SK-N-SH (cell line): Measurements from ENCODE around the gene ZCWPW2. TPM values are rescaled to one million over a fixed set of nuclear protein-coding genes. Genes with fewer than 3 reads are reported as not detected.

ENCODE experiments used
- CTCF ChIA-PET: fragments of 300-600, 350-600 bp; formaldehyde crosslinking; extraction: SDS; loops from one replicate; lab custom pipeline; 2021; lab: Yijun Ruan, JAX
- POLR2A ChIA-PET: fragments of 350-600 bp; sonication (Branson Sonifier 250); formaldehyde crosslinking; extraction: SDS; loops from one replicate; lab custom pipeline; 2020; ENCODE audit warnings: antibody characterized with exemption, inconsistent platforms; lab: Yijun Ruan, JAX
- DNase-seq: peaks from one replicate; pipeline ENCODE4 v3.0.0; 2012
- H2AFZ ChIP-seq: fragments of 200-600 bp; sonication (generic); 2 replicates; pipeline ENCODE4 v1.8.1; 2016; ENCODE audit warnings: antibody characterized with exemption, mild to moderate bottlenecking, low read depth
- H3F3A ChIP-seq: fragments of 200-600 bp; sonication (generic); replicated peaks from 2 replicates; pipeline ENCODE3; 2016; ENCODE audit warnings: antibody characterized with exemption, mild to moderate bottlenecking; ENCODE audit not compliant: insufficient read depth
- H3K27ac ChIP-seq, 2 experiments: fragments of 200-500 bp in 1 of 2; fragments of 200-600 bp in 1 of 2; sonication (Bioruptor generic) in 1 of 2; sonication (generic), shearing (Covaris generic) in 1 of 2; 2 replicates each; pipeline versions ENCODE4 v1.5.1 to v1.6.1; 2014 to 2016; ENCODE audit warnings: low read depth in 2 of 2, inconsistent platforms in 1 of 2, low read length in 1 of 2, mild to moderate bottlenecking in 1 of 2, mixed read lengths in 1 of 2
- H3K27me3 ChIP-seq: fragments of 200-600 bp; sonication (generic), shearing (Covaris generic); 2 replicates; pipeline ENCODE4 v1.6.1; 2016; ENCODE audit warnings: mixed run types; ENCODE audit not compliant: insufficient read depth
- H3K36me3 ChIP-seq, 2 experiments: fragments of 200-500 bp in 1 of 2; fragments of 200-600 bp in 1 of 2; sonication (Bioruptor generic) in 1 of 2; sonication (generic) in 1 of 2; replicated peaks in 1 of 2; 2 replicates each; pipeline versions ENCODE3 to v1.5.1; 2014 to 2016; ENCODE audit warnings: low read length in 1 of 2, mild to moderate bottlenecking in 1 of 2; ENCODE audit not compliant: insufficient read depth in 2 of 2, control insufficient read depth in 1 of 2
- H3K4me1 ChIP-seq, 2 experiments: fragments of 200-500 bp in 1 of 2; fragments of 200-600 bp in 1 of 2; sonication (Bioruptor generic) in 1 of 2; sonication (generic), shearing (Covaris generic) in 1 of 2; 2 replicates each; pipeline versions ENCODE4 v1.5.1 to v1.6.1; 2014 to 2016; ENCODE audit warnings: low read depth in 1 of 2, low read length in 1 of 2, mixed run types in 1 of 2; ENCODE audit not compliant: insufficient read depth in 2 of 2, control insufficient read depth in 1 of 2
- H3K4me2 ChIP-seq: fragments of 200-600 bp; sonication (generic), shearing (Covaris generic); 2 replicates; pipeline ENCODE4 v1.6.1; 2017; ENCODE audit warnings: mixed run types
- H3K4me3 ChIP-seq, 2 experiments: fragments of 200-500 bp in 1 of 2; fragments of 200-600 bp in 1 of 2; sonication (Bioruptor generic) in 1 of 2; sonication (generic), shearing (Covaris generic) in 1 of 2; 2 replicates each; pipeline versions ENCODE4 v1.5.1 to v1.8.1; 2014 to 2016; ENCODE audit warnings: low read depth in 2 of 2, inconsistent platforms in 1 of 2, low read length in 1 of 2, mild to moderate bottlenecking in 1 of 2, mixed read lengths in 1 of 2, moderate library complexity in 1 of 2
- H3K79me2 ChIP-seq: fragments of 200-600 bp; sonication (generic); 2 replicates; pipeline ENCODE4 v1.8.1; 2017; ENCODE audit warnings: mild to moderate bottlenecking; ENCODE audit not compliant: insufficient read depth
- H3K9ac ChIP-seq: fragments of 200-600 bp; sonication (generic); 2 replicates; pipeline ENCODE4 v1.6.1; 2017; ENCODE audit warnings: mixed run types
- H3K9me2 ChIP-seq: fragments of 200-600 bp; sonication (generic); 2 replicates; pipeline ENCODE4 v1.6.1; 2017; ENCODE audit warnings: mixed run types
- H3K9me3 ChIP-seq: fragments of 200-600 bp; sonication (generic); 2 replicates; pipeline ENCODE4 v1.6.1; 2017; ENCODE audit warnings: mixed run types, mild to moderate bottlenecking, moderate library complexity
- H4K20me1 ChIP-seq: fragments of 200-600 bp; sonication (generic); 2 replicates; pipeline ENCODE4 v1.6.1; 2017; ENCODE audit warnings: mild to moderate bottlenecking, mixed run types; ENCODE audit not compliant: insufficient read depth
- CTCF ChIP-seq: fragments of 200-600 bp; sonication (generic); IDR thresholded peaks from 2 replicates; pipeline ENCODE4 v1.6.1; 2017; ENCODE audit warnings: antibody characterized with exemption, mild to moderate bottlenecking, moderate library complexity
- ELF1 ChIP-seq: IDR thresholded peaks from 2 replicates; pipeline ENCODE4 v1.4.0; 2012
- FOSL2 ChIP-seq: IDR thresholded peaks from 2 replicates; pipeline ENCODE4 v1.4.0; 2012; ENCODE audit warnings: low read depth, mild to moderate bottlenecking, moderate library complexity, borderline replicate concordance
- FOXJ3 ChIP-seq: sonication (generic); formaldehyde crosslinking; IDR thresholded peaks from 2 replicates; pipeline ENCODE4 v1.5.1; 2020; ENCODE audit warnings: mild to moderate bottlenecking, missing genetic modification reagents
- FOXM1 ChIP-seq: IDR thresholded peaks from 2 replicates; pipeline ENCODE4 v1.4.0; 2012; ENCODE audit warnings: low read depth, mild to moderate bottlenecking
- GABPA ChIP-seq: IDR thresholded peaks from 2 replicates; pipeline ENCODE4 v1.4.0; 2012; ENCODE audit warnings: low read depth, mild to moderate bottlenecking
- GATA2 ChIP-seq: sonication (generic); formaldehyde crosslinking; IDR thresholded peaks from 2 replicates; pipeline ENCODE4 v1.5.0; 2020; ENCODE audit warnings: mild to moderate bottlenecking, missing genetic modification reagents
- MEF2A ChIP-seq: IDR thresholded peaks from 2 replicates; pipeline ENCODE4 v1.4.0; 2012; ENCODE audit warnings: low read depth, borderline replicate concordance
- MXI1 ChIP-seq: IDR thresholded peaks from 2 replicates; pipeline ENCODE4 v1.6.1; 2012; ENCODE audit warnings: mild to moderate bottlenecking, low read depth, low read length, improper control_type of control experiment
- NFIC ChIP-seq: IDR thresholded peaks from 2 replicates; pipeline ENCODE4 v1.4.0; 2012; ENCODE audit warnings: borderline replicate concordance
- POLR2AphosphoS5 ChIP-seq: IDR thresholded peaks from 2 replicates; pipeline ENCODE4 v1.6.1; 2012; ENCODE audit warnings: low read depth, low read length
- RFX5 ChIP-seq: IDR thresholded peaks from 2 replicates; pipeline ENCODE4 v1.6.1; 2012; ENCODE audit warnings: mild to moderate bottlenecking, improper control_type of control experiment, low read length
- RXRA ChIP-seq: IDR thresholded peaks from 2 replicates; pipeline ENCODE4 v1.4.0; 2012; ENCODE audit warnings: low read depth, mild to moderate bottlenecking, borderline replicate concordance
- SIN3A ChIP-seq: IDR thresholded peaks from 2 replicates; pipeline ENCODE4 v1.6.1; 2012; ENCODE audit warnings: low read depth, mild to moderate bottlenecking, low read length, moderate library complexity, borderline replicate concordance
- SMC3 ChIP-seq: IDR thresholded peaks from 2 replicates; pipeline ENCODE4 v1.6.1; 2012; ENCODE audit warnings: low read depth, low read length, improper control_type of control experiment
- TAF1 ChIP-seq: IDR thresholded peaks from 2 replicates; pipeline ENCODE4 v1.6.1; 2012; ENCODE audit warnings: low read depth, mild to moderate bottlenecking, low read length, moderate library complexity, borderline replicate concordance
- TEAD4 ChIP-seq: IDR thresholded peaks from 2 replicates; pipeline ENCODE4 v1.4.0; 2012; ENCODE audit warnings: mild to moderate bottlenecking, borderline replicate concordance; ENCODE audit not compliant: insufficient read depth
- USF1 ChIP-seq: IDR thresholded peaks from 2 replicates; pipeline ENCODE4 v1.4.0; 2012; ENCODE audit warnings: low read depth, borderline replicate concordance
- USF2 ChIP-seq: fragments of 150-350 bp; IDR thresholded peaks from 2 replicates; pipeline ENCODE4 v1.6.1; 2017; ENCODE audit warnings: antibody characterized with exemption, low read length, low read depth, borderline replicate concordance
- WGBS: methylation state at CpG from one replicate; pipeline ENCODE4 v1.1.6; 2017; ENCODE audit warnings: low lambda C conversion rate; 5-methylcytosine and 5-hydroxymethylcytosine counted together
- polyA plus RNA-seq, 3 experiments: library from polyadenylated mRNA; depleted of rRNA; stranded (reverse); fragments of >200 nt; gene quantifications; 2 replicates each; pipeline ENCODE4 v1.2.3, GENCODE V29; 2012
- TF ChIP-seq, protein P1 (sequence below): IDR thresholded peaks from 2 replicates; pipeline ENCODE4 v1.6.1; 2012; ENCODE audit warnings: mild to moderate bottlenecking, low read depth, low read length, moderate library complexity

Gene ZCWPW2
- polyA plus RNA-seq, 1 of the 3 experiments (the other 2 are of a cell fraction) = 0.13 TPM

- ChIA-PET CTCF (interaction anchor here (0.6 to 1.8 kb wide), 26 partner anchors 11 to 1723 kb away, joined by 3 to 11 read pairs (median 4); no protein-coding TSS in a partner anchor), POLR2A (no interaction called here)
- no peak overlapping the region for H2AFZ ChIP-seq
- 59% methylated on average over 5 of the region's 5 CpGs for WGBS
- H3K4me2 ChIP-seq = no peak overlapping the region
- H3K9me2 ChIP-seq = no peaks in the 10 kb centered on the region
- no peaks in the 10 kb centered on the region for H3K36me3 ChIP-seq
- no peak overlapping the region for H3K9ac ChIP-seq
- H4K20me1 ChIP-seq = no peaks in the 10 kb centered on the region
- H3K4me1 ChIP-seq = no peaks in the 10 kb centered on the region
- H3F3A ChIP-seq = no peaks in the 10 kb centered on the region
- H3K9me3 ChIP-seq = no peaks in the 10 kb centered on the region
- no peak overlapping the region for H3K4me3 ChIP-seq
- DNase-seq = no peak
- H3K79me2 ChIP-seq = no peaks in the 10 kb centered on the region
- TF ChIP-seq FOXM1 (no peak), TEAD4 (no peak), CTCF (no peak), MEF2A (no peak), POLR2AphosphoS5 (no peak), SIN3A (no peak), USF1 (no peak), USF2 (no peak)
- H3K27ac ChIP-seq = no peak overlapping the region
- H3K27me3 ChIP-seq = no peaks in the 10 kb centered on the region
These were observed 128.2 kb downstream of the ZCWPW2 start for GRCh38 chr3:28476764-28477163.

DNA sequence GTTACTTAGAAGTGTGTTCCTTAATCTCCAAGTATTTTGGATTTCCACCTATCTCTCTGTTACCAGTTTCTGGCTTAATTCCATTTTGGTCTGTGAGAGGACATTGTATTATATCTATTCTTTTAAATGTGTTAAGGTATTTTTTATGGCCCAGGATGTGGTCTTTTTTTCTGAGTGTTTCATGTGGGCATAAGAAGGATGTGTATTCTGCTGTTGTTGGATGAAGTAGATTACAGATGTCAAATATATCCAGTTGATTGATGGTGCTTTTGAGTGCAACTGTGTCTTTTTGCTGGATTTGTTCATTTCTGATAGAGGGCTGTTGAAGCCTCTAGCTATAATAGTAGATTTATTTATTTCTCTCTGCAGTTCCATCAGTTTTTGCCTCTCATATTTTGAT lies 136.6 kb downstream of the ZCWPW2 start:
- Histone ChIP-seq H4K20me1 (no peaks in the 10 kb centered on the region), H3K27ac (no peak overlapping the region), H3K9me3 (0 out of 2 replicates have a peak, but pooled peaks cover 3% of the 10 kb centered on the region), H2AFZ (no peak overlapping the region), H3K9ac (no peak overlapping the region), H3K36me3 (no peaks in the 10 kb centered on the region), H3K79me2 (no peaks in the 10 kb centered on the region), H3F3A (no peaks in the 10 kb centered on the region), H3K4me3 (no peak overlapping the region), H3K4me1 (no peaks in the 10 kb centered on the region), H3K27me3 (no peaks in the 10 kb centered on the region), H3K9me2 (no peaks in the 10 kb centered on the region), H3K4me2 (no peak overlapping the region)
- CTCF ChIA-PET = interaction anchor here (0.7 to 1.1 kb wide), 2 partner anchors 77 to 241 kb away, joined by 3 read pairs; no protein-coding TSS in a partner anchor
- DNase-seq = no peak
- POLR2A ChIA-PET = no interaction called here
- TF ChIP-seq GABPA (no peak), USF1 (no peak), RXRA (no peak), RFX5 (no peak), FOXM1 (no peak), ELF1 (no peak), MEF2A (no peak), TAF1 (no peak), NFIC (no peak), GATA2 (CRISPR knock-in tag) (no peak), FOSL2 (no peak), MXI1 (no peak), POLR2AphosphoS5 (no peak), SMC3 (no peak), FOXJ3 (CRISPR knock-in tag) (no peak)
- TF ChIP-seq, protein P1, sequence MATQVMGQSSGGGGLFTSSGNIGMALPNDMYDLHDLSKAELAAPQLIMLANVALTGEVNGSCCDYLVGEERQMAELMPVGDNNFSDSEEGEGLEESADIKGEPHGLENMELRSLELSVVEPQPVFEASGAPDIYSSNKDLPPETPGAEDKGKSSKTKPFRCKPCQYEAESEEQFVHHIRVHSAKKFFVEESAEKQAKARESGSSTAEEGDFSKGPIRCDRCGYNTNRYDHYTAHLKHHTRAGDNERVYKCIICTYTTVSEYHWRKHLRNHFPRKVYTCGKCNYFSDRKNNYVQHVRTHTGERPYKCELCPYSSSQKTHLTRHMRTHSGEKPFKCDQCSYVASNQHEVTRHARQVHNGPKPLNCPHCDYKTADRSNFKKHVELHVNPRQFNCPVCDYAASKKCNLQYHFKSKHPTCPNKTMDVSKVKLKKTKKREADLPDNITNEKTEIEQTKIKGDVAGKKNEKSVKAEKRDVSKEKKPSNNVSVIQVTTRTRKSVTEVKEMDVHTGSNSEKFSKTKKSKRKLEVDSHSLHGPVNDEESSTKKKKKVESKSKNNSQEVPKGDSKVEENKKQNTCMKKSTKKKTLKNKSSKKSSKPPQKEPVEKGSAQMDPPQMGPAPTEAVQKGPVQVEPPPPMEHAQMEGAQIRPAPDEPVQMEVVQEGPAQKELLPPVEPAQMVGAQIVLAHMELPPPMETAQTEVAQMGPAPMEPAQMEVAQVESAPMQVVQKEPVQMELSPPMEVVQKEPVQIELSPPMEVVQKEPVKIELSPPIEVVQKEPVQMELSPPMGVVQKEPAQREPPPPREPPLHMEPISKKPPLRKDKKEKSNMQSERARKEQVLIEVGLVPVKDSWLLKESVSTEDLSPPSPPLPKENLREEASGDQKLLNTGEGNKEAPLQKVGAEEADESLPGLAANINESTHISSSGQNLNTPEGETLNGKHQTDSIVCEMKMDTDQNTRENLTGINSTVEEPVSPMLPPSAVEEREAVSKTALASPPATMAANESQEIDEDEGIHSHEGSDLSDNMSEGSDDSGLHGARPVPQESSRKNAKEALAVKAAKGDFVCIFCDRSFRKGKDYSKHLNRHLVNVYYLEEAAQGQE = no peak
